ENCODE results near the gene MSI2. TPM values are rescaled to one million over a fixed set of nuclear protein-coding genes. Genes with fewer than 3 reads are reported as not detected.

MSI2 gene
- total and polyA plus RNA-seq, 9 of the 15 experiments (the other 6 are each of a cell fraction or from before 2014, with no cell fraction given) = 4.6 to 61.8 (median 42.4) TPM

GRCh38 chr17:57470906-57471305 is 214.6 kb downstream of the MSI2 start:
- Histone ChIP-seq H3K4me2 (ENCODE audit: insufficient read depth, low read length) (no peak overlapping the region), H3K79me2 (ENCODE audit: control insufficient read depth, insufficient read depth, low read length) (no peaks in the 10 kb centered on the region), H3K4me1 (replicated peaks in 1 of 2; ENCODE audit: control insufficient read depth in 2 of 2, insufficient read depth in 2 of 2, low read length in 2 of 2) (no peaks in the 10 kb centered on the region), H3K27ac (ENCODE audit: extremely low read depth, low read depth, low read length) (no peak overlapping the region), H3K27me3 (ENCODE audit: control insufficient read depth in 2 of 2, insufficient read depth in 2 of 2, low read length in 2 of 2) (no peaks in the 10 kb centered on the region), H3K4me3 (no peak overlapping the region), H3K9ac (ENCODE audit: insufficient read depth in 1 of 2, low read depth in 2 of 2, low read length in 2 of 2) (no peak overlapping the region), H4K20me1 (replicated peaks; ENCODE audit: control insufficient read depth, insufficient read depth, low read length) (0 out of 2 replicates have a peak, but pooled peaks cover 20% of the 10 kb centered on the region), H3K36me3 (ENCODE audit: control insufficient read depth, insufficient read depth, low read length) (no peaks in the 10 kb centered on the region), H2AFZ (ENCODE audit: low read depth, low read length) (no peak overlapping the region), H3K9me1 (ENCODE audit: control insufficient read depth, insufficient read depth, low read length) (no peaks in the 10 kb centered on the region), H3K9me3 (replicated peaks; ENCODE audit: control insufficient read depth, insufficient read depth, low read depth, low read length) (no peaks in the 10 kb centered on the region)
- DNase-seq (ENCODE audit: extremely low read depth in 1 of 4, low spot score in 3 of 4) (no peak), FAIRE-seq (no peak), ATAC-seq (no peak)
- 86% methylated on average over 3 of the region's 3 CpGs for WGBS (ENCODE audit: insufficient coverage, low coverage, missing lambda C conversion rate)
- intact Hi-C loops (cut with micrococcal nuclease) = no loop called here
- in situ Hi-C loops (cut with MboI) = no loop called here
- ChIA-PET CTCF (ENCODE audit: low intra/inter-chr PET ratio) (no interaction called here), POLR2A (interaction anchor here (0.6 to 1.9 kb wide), 4 partner anchors 10 to 569 kb away, joined by 3 to 8 read pairs (median 3); no protein-coding TSS in a partner anchor)
- TF ChIP-seq PCBP2 (IDR thresholded peaks at IDR 0.05; ENCODE audit: low read depth, low read length, poor library complexity, severe bottlenecking) = no peak
- TF ChIP-seq XRCC5 (IDR thresholded peaks at IDR 0.05; ENCODE audit: low read depth, low read length) = no peak
- TF ChIP-seq, protein P1, sequence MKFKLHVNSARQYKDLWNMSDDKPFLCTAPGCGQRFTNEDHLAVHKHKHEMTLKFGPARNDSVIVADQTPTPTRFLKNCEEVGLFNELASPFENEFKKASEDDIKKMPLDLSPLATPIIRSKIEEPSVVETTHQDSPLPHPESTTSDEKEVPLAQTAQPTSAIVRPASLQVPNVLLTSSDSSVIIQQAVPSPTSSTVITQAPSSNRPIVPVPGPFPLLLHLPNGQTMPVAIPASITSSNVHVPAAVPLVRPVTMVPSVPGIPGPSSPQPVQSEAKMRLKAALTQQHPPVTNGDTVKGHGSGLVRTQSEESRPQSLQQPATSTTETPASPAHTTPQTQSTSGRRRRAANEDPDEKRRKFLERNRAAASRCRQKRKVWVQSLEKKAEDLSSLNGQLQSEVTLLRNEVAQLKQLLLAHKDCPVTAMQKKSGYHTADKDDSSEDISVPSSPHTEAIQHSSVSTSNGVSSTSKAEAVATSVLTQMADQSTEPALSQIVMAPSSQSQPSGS (CRISPR knock-in tag; IDR thresholded peaks at IDR 0.05) = no peak
- TF ChIP-seq, protein P2, sequence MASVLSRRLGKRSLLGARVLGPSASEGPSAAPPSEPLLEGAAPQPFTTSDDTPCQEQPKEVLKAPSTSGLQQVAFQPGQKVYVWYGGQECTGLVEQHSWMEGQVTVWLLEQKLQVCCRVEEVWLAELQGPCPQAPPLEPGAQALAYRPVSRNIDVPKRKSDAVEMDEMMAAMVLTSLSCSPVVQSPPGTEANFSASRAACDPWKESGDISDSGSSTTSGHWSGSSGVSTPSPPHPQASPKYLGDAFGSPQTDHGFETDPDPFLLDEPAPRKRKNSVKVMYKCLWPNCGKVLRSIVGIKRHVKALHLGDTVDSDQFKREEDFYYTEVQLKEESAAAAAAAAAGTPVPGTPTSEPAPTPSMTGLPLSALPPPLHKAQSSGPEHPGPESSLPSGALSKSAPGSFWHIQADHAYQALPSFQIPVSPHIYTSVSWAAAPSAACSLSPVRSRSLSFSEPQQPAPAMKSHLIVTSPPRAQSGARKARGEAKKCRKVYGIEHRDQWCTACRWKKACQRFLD (CRISPR knock-in tag; IDR thresholded peaks at IDR 0.05) = no peak
- TF ChIP-seq TARDBP (IDR thresholded peaks at IDR 0.05) = no peak
- no peak for TF ChIP-seq ZNF696 (CRISPR knock-in tag; conservative IDR thresholded peaks at IDR 0.05)
- TF ChIP-seq, protein P3, sequence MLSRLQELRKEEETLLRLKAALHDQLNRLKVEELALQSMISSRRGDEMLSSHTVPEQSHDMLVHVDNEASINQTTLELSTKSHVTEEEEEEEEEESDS (CRISPR knock-in tag; IDR thresholded peaks at IDR 0.05) = no peak
- TF ChIP-seq GABPB1 (CRISPR knock-in tag; IDR thresholded peaks at IDR 0.05) = no peak
- no peak for TF ChIP-seq NRF1 (conservative IDR thresholded peaks at IDR 0.05 in 1 of 2, IDR thresholded peaks at IDR 0.05 in 1 of 2)
- TF ChIP-seq, protein P4, sequence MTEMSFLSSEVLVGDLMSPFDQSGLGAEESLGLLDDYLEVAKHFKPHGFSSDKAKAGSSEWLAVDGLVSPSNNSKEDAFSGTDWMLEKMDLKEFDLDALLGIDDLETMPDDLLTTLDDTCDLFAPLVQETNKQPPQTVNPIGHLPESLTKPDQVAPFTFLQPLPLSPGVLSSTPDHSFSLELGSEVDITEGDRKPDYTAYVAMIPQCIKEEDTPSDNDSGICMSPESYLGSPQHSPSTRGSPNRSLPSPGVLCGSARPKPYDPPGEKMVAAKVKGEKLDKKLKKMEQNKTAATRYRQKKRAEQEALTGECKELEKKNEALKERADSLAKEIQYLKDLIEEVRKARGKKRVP (CRISPR knock-in tag; IDR thresholded peaks at IDR 0.05) = no peak
- no peak for TF ChIP-seq TAF1 (IDR thresholded peaks at IDR 0.05; ENCODE audit: control insufficient read depth, extremely low read depth, insufficient read depth, low read length, severe bottlenecking)
- no peak for TF ChIP-seq MYC (IDR thresholded peaks at IDR 0.05; ENCODE audit: low read depth, low read length)
- no peak for TF ChIP-seq MYC (CRISPR knock-in tag; IDR thresholded peaks at IDR 0.05; ENCODE audit: borderline replicate concordance, low read depth)
- no peak for TF ChIP-seq NR1H2 (CRISPR knock-in tag; IDR thresholded peaks at IDR 0.05)
- BruUV-seq (replicated peaks) = no TSS peak

All from K562 (cell line).